ENCODE measurements around the gene GCA. TPM values are rescaled to one million over a fixed set of nuclear protein-coding genes. Genes with fewer than 3 reads are reported as not detected.

Gene GCA
- total RNA-seq, 4 donors from 2014 or later: 3.8 to 31.9 (median 20.6) TPM

GRCh38 chr2:162401871-162402270 lies 57.9 kb downstream of the GCA start:
- TF ChIP-seq CTCF (IDR thresholded peaks at IDR 0.05) (no peak), POLR2A (IDR thresholded peaks at IDR 0.05) (no peak)
- Histone ChIP-seq H3K27ac (no peak overlapping the region), H3K4me1 (no peaks in the 10 kb centered on the region), H3K36me3 (no peaks in the 10 kb centered on the region), H3K4me3 (no peak overlapping the region), H3K27me3 (no peaks in the 10 kb centered on the region), H3K9me3 (no peaks in the 10 kb centered on the region)
- intact Hi-C loops (cut with DNase I; ENCODE audit: low total_unique reads): no loop called here
- no peak for DNase-seq

GRCh38 chr2:162403884-162404283 lies 60.0 kb downstream of the GCA start:
- Histone ChIP-seq H3K27ac (no peak overlapping the region), H3K36me3 (no peaks in the 10 kb centered on the region), H3K4me1 (no peaks in the 10 kb centered on the region), H3K4me3 (no peak overlapping the region), H3K27me3 (no peaks in the 10 kb centered on the region), H3K9me3 (no peaks in the 10 kb centered on the region)
- DNase-seq: no peak
- intact Hi-C loops (cut with DNase I; ENCODE audit: low total_unique reads): no loop called here
- TF ChIP-seq CTCF (IDR thresholded peaks at IDR 0.05) (no peak), POLR2A (IDR thresholded peaks at IDR 0.05) (no peak)

Other genes starting within 250 kb of the GCA start
- not detected for gene GCG, start 191.9 kb upstream of the GCA start, total RNA-seq
- gene FAP, start 100.7 kb upstream of the GCA start, total RNA-seq: 100 to 1,000 TPM in 1 of 4 donors, 10 to 100 TPM in 3; 10.5 to 167 (median 25.9) TPM
- gene IFIH1, start 25.4 kb upstream of the GCA start, total RNA-seq: 10 to 100 TPM in 2 of 4 donors, 1 to 10 TPM in 2; 5.6 to 31.4 (median 10.4) TPM